IPS-15b (cell line): ENCODE results near the gene TRPC4AP.

ENCODE experiments used
- H3K27me3 ChIP-seq: one replicate; pipeline ENCODE4 v1.6.1; 2013; ENCODE audit warnings: low read length; ENCODE audit not compliant: control insufficient read depth, insufficient read depth
- H3K36me3 ChIP-seq: one replicate; pipeline ENCODE4 v1.6.1; 2013; ENCODE audit warnings: low read length; ENCODE audit not compliant: control insufficient read depth, insufficient read depth
- H3K4me1 ChIP-seq: one replicate; pipeline ENCODE4 v1.6.1; 2013; ENCODE audit warnings: mild to moderate bottlenecking, low read length; ENCODE audit not compliant: control insufficient read depth, insufficient read depth
- H3K4me3 ChIP-seq: one replicate; pipeline ENCODE4 v1.5.1; 2013; ENCODE audit warnings: low read depth, low read length
- H3K9ac ChIP-seq: one replicate; pipeline ENCODE4 v1.6.1; 2013; ENCODE audit warnings: low read depth, mild to moderate bottlenecking, low read length
- H3K9me3 ChIP-seq: one replicate; pipeline ENCODE4 v1.6.1; 2013; ENCODE audit warnings: mild to moderate bottlenecking, low read length; ENCODE audit not compliant: control insufficient read depth, insufficient read depth

The TRPC4AP gene

DNA sequence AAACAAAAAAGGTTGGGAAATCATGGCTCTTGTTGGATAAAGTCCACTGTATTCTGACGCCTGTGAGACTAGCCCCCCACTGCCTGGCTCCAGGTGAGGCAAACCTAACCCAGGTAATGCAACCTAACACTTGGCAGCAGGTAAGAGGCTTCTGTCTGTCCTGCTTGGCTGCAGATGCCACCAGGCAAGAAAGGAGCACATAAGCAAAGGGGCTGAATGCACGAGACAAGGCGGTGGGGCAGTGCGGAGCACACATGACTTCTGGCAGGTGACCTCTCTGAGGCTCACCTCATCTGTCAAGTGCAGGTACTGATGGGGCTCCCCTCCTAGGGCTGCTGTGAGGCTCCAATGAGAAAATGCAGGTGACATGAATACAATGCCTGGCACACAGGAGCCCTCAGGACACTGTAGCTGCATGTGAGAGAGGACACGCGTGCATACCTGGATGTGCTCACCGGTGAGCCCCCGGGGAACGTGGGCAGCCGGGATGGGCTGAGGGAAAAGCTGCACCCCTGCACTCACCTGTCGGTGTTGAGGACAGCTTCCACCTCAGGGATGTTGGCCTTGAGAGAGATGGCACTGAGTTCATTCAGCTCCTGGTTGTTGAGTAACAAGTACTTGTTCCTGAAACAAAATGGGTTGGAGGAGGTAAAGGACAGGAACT is 82.8 kb downstream of the TRPC4AP start:
- Histone ChIP-seq H3K4me3 (no peak overlapping the region), H3K27me3 (no peaks in the 10 kb centered on the region), H3K4me1 (no peaks in the 10 kb centered on the region), H3K36me3 (peaks cover 74% of the 10 kb centered on the region), H3K9ac (no peak overlapping the region), H3K9me3 (no peaks in the 10 kb centered on the region)

DNA sequence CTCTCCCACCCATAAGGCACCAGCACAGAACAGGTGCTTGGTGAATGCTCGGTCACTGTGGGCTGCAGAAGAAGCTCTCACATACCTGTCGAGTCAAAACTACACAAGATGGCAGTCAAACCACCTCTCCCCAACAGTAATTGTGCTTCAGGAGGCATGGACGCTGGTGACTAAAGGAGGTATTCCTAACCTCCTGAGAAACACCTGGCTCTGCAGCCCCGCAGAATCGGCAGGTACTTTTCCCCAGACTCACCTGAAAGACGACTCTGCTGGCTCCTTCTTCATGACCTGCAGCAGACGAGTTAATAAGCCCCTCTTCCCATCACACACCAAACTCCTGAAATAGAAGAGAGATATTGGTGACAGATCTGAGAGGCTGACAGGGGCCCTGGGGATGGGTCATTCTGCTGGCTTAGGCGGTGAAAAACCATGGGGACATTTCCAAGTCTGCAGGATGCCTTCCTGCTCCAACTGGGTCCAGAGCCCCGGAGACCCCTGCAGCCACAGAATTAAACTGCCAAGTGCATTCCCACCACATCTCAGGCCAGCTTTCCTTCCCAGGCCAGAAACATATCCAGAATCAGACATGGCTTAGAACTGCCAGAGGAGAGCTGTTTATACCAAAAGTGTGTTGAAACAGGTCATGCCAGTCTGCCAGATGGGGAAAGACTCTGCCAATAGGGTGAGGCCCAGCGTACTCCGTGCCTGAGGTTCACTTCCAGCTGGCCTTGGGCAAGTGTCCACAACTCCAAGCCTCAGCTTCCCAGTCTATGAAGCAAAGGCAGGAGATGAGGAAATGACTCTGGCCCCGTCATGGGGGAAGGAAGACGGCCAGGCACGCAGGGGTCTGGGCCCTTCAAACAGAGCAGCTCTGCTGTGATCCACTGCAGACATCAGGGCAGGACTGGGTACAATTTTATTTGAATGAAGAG is 83.9 kb downstream of the TRPC4AP start:
- no peaks in the 10 kb centered on the region for H3K27me3 ChIP-seq
- H3K4me3 ChIP-seq = no peak overlapping the region
- H3K9ac ChIP-seq = no peak overlapping the region
- peaks cover 84% of the 10 kb centered on the region for H3K36me3 ChIP-seq
- no peaks in the 10 kb centered on the region for H3K4me1 ChIP-seq
- no peaks in the 10 kb centered on the region for H3K9me3 ChIP-seq

DNA sequence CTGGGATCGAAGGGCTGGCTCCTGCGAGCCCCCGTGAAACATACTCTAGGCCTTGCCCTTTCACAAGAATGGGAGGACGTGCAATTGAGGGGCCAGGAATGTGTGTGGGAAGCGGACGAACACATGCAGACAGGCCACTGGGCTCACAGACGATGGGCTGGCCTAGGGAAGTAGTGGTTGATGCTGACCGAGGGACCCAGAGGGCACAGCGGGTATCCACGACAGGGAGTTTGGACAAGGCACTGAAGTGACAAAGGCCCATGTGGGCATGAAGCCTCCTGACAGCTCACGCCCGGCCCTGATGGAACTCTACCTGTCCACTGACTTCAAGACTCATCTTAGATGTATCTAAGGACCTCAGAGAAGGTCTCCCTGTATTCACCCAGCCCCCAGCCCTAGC is 84.7 kb downstream of the TRPC4AP start:
- no peak overlapping the region for H3K9ac ChIP-seq

DNA sequence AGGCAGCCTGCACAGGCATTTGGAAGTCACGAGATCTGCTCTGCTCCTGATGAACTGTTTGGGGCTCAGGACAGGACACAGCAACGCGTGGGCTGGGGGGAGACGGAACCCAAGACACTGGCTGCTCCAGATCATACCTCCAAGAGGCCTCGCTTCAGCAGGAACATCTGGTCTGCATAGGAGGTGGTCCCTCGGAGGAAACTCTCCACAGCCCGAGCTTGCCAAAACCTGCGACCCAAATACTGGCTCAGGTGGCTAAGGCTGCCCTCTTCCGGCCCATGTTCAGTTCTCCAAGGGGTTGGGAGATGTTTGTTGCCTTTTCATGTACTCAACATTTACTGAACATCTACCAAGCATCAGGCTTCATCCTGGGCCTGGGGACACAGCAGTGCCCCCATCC is 85.2 kb downstream of the TRPC4AP start:
- Histone ChIP-seq H3K36me3 (peaks cover 83% of the 10 kb centered on the region), H3K9ac (no peak overlapping the region), H3K4me1 (no peaks in the 10 kb centered on the region), H3K4me3 (no peak overlapping the region), H3K9me3 (no peaks in the 10 kb centered on the region), H3K27me3 (no peaks in the 10 kb centered on the region)

More for the DNA sequence above, 84.7 kb downstream of the TRPC4AP start:
- H3K4me1 ChIP-seq = no peaks in the 10 kb centered on the region
- H3K9me3 ChIP-seq = no peaks in the 10 kb centered on the region
- H3K27me3 ChIP-seq = no peaks in the 10 kb centered on the region
- H3K36me3 ChIP-seq = peaks cover 84% of the 10 kb centered on the region
- no peak overlapping the region for H3K4me3 ChIP-seq

DNA sequence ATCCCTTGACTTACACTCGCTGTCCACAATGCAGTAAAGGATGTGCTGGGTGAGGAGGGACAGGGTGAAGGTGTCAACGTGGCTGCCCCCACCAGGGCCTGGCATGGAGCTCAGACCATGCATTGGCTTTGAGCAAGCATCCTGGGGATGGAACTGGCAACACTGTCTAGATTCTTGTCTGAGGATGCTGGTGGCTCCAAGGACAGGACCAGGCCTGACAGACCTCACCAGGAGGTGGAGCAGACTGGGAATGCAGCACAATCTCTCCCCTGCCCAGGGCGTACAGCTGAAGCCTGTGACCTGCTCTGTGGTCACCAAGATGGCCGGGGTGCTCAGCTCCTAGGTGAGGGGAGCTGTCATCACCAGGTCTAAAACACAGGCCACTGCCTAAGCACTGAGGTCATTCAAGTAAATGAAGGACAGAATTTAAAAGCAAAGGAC is 86.1 kb downstream of the TRPC4AP start:
- Histone ChIP-seq H3K4me1 (no peaks in the 10 kb centered on the region), H3K36me3 (peaks cover 85% of the 10 kb centered on the region), H3K4me3 (no peak overlapping the region), H3K9me3 (no peaks in the 10 kb centered on the region), H3K27me3 (no peaks in the 10 kb centered on the region), H3K9ac (no peak overlapping the region)

DNA sequence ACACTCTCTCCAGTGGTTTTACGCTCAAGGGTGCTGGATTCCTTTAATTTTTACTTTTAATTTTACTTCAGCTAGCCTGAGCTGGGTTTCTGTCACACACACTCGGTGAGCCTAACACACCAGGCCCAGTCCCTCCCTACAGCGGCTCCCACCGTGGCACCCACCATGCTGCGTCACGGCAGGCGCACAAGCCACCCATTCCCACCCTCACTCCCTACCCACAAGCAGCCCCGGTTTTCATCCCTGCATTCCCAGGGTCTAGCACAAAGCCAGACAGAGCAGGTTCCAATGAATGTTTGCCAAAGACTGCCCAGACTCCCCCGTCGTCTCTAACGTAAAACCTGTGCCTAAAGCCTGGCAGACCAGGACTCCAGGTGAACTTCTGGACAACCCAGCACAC is 86.6 kb downstream of the TRPC4AP start:
- Histone ChIP-seq H3K27me3 (no peaks in the 10 kb centered on the region), H3K9me3 (no peaks in the 10 kb centered on the region), H3K4me3 (no peak overlapping the region), H3K4me1 (no peaks in the 10 kb centered on the region), H3K9ac (no peak overlapping the region), H3K36me3 (peaks cover 89% of the 10 kb centered on the region)

DNA sequence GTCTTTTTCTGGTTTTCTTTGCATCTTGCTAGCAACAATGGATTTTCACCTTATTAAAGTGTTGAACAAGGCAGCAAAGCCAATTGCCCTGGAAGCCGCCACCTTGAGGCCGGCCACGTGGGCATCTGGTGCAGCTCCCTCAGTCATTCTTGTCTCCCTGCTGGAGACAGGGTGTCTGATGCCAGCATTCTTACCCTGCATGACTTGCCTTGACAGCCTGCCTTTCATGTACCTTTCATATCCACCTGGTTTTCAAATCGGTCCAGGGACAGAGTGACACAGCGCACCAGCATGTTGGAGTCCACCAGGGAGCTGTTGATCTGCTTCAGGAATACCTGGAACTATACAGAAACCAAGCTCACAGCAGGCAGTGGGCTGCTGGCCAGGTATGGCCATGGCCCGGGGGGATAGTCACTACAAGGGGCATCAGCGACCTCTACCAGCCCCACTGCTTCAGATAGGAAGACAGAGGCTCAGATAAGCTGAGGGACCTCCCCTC is 87.1 kb downstream of the TRPC4AP start:
- Histone ChIP-seq H3K9ac (no peak overlapping the region), H3K9me3 (no peaks in the 10 kb centered on the region), H3K27me3 (no peaks in the 10 kb centered on the region), H3K4me1 (no peaks in the 10 kb centered on the region), H3K36me3 (peaks cover 90% of the 10 kb centered on the region), H3K4me3 (no peak overlapping the region)

DNA sequence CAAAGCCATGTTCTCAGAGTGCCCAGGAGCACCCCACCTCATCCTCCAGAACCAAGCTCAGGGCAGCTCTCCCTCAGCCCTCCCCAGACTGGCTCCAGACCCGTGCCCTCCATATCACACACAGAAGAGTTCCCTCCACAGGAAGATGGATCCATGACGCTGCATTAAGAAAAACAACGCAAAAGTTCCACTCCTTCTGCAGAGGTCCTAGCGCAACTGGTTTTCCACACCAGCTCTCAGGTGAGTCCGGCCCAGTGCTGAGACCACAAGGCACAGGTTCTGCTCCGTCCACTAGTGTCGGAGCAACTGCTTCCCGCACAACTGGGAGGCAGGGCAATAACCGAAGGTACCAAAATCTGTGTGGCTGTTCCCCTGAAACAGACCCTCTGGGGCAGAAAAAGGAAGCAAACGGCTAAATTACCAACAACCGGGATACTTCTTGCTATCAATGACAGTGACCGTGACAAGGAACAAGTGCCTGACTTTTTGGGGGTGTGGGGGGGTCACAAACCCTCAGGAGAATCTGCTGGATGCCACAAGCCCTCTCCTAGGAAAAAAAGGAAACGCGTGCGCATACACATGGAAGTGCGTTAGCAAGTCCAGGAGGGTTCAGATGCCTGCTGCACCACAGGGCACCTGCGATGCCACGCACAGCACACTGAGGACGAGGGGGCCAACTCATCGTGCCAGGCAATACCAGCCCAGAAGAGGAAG is 87.7 kb downstream of the TRPC4AP start:
- Histone ChIP-seq H3K27me3 (no peaks in the 10 kb centered on the region), H3K9ac (no peak overlapping the region), H3K4me1 (no peaks in the 10 kb centered on the region), H3K36me3 (peaks cover 90% of the 10 kb centered on the region), H3K4me3 (no peak overlapping the region), H3K9me3 (no peaks in the 10 kb centered on the region)

DNA sequence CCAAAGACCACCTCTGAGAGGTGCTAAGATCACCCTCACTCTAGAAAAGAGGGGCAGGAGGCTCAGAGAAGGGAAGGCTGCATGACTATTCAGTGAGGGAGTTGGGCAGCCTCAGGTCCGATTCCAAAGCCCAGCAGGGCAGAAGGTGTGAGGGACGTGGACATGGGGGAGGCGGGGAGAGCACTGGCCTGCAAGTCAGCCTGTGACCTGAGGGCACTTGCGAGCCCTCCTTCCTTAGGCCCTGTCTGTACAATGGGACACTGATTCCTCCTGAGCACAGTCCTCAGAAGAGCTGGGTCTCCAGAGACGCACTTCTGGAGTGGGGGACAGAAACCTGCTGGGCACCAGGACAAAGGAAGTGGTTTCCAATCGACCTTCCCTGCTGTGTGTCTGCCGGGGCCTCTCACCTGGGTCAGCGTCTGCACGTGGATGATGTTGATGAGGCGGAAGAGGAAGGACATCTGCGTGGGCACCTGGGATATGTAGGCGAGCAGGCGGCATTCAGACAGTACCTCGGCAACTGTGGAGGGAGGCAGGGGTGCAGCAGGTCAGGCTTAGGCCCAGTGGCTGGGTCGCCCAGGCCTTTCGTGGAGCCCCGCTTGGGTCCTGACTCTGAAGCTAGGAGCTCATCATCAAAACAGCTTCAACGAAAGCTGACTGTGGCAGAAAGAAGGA is 88.4 kb downstream of the TRPC4AP start:
- H3K9me3 ChIP-seq = no peaks in the 10 kb centered on the region
- H3K9ac ChIP-seq = no peak overlapping the region
- no peaks in the 10 kb centered on the region for H3K27me3 ChIP-seq
- H3K4me1 ChIP-seq = no peaks in the 10 kb centered on the region
- peaks cover 86% of the 10 kb centered on the region for H3K36me3 ChIP-seq
- H3K4me3 ChIP-seq = no peak overlapping the region

DNA sequence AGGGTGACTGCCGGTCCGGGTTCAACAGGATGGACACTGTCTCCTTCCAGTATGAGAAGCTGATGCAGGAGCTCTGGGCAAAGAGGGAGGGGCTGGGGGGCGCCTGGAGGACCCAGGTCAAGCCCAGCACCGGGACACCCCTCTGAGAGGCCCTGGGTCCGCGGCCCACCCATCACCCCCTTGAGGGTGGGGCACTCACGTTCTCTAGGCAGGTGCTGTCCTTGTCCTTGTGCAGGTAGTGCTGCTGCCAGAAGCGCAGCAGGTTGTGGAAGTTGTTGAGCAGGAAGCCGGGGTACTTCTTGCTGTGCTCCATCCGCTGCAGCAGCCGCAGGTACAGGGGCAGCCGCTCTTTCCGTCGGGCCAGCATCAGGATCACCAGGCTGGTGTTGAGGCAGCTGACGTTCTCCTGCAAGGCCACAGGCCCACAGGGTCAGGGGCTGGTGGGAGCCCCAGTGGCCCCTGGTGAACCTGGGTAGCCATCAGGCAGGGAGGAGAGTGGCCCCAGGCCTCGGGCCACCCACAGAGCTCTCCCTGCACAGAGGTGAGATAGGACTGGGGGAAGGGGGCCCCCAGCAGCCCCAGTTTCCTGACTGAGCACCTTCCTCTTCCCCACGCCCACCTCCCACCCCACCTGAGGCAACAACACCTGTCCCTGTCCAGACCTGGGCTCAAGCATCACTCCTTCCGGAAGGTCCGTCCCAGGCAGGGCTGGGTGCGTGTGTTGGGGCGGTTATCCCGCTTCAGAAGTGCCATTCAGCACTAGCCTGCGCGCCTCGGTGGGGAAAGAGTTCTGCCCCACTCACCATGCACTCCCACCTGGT is 89.2 kb downstream of the TRPC4AP start:
- peaks cover 88% of the 10 kb centered on the region for H3K36me3 ChIP-seq
- H3K4me1 ChIP-seq = no peaks in the 10 kb centered on the region
- no peak overlapping the region for H3K9ac ChIP-seq
- no peaks in the 10 kb centered on the region for H3K27me3 ChIP-seq
- no peaks in the 10 kb centered on the region for H3K9me3 ChIP-seq
- no peak overlapping the region for H3K4me3 ChIP-seq
